ENCODE data around the gene ZCWPW2. TPM values are rescaled to one million over a fixed set of nuclear protein-coding genes. Genes with fewer than 3 reads are reported as not detected.

The ZCWPW2 gene
- total RNA-seq, 6 experiments from 2014 or later = 0.18 to 0.24 (median 0.20) TPM; not detected in 3

DNA sequence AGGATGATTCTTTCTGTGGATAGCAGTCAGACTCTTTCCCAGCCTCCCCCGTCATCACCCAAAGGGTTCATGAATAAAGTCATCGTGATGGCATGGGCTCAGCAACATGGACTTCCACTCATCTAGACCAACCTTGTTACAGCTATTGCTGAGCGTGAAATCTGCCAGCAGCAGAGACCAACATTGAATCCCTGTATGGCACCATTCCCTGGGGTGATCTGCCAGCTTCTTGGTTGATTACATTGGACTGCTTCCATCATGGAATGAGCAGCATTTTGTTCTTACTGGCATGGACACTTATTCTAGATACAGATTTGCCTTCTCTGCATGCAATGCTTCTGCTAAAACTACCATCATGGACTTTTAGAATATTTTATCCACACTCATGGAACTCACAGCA is 195.7 kb downstream of the ZCWPW2 start:
- H3K4me1 ChIP-seq = no peaks in the 10 kb centered on the region
- H3K9me3 ChIP-seq = no peaks in the 10 kb centered on the region
- intact Hi-C loops (cut with DNase I) = no loop called here
- TF ChIP-seq, protein P1, sequence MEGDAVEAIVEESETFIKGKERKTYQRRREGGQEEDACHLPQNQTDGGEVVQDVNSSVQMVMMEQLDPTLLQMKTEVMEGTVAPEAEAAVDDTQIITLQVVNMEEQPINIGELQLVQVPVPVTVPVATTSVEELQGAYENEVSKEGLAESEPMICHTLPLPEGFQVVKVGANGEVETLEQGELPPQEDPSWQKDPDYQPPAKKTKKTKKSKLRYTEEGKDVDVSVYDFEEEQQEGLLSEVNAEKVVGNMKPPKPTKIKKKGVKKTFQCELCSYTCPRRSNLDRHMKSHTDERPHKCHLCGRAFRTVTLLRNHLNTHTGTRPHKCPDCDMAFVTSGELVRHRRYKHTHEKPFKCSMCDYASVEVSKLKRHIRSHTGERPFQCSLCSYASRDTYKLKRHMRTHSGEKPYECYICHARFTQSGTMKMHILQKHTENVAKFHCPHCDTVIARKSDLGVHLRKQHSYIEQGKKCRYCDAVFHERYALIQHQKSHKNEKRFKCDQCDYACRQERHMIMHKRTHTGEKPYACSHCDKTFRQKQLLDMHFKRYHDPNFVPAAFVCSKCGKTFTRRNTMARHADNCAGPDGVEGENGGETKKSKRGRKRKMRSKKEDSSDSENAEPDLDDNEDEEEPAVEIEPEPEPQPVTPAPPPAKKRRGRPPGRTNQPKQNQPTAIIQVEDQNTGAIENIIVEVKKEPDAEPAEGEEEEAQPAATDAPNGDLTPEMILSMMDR (IDR thresholded peaks at IDR 0.05) = no peak
- TF ChIP-seq POLR2A (IDR thresholded peaks at IDR 0.05) = no peak
- H3K27me3 ChIP-seq = no peaks in the 10 kb centered on the region
- no peak overlapping the region for H3K4me3 ChIP-seq
- H3K36me3 ChIP-seq = no peaks in the 10 kb centered on the region
- WGBS (ENCODE audit: insufficient coverage, low coverage, low lambda C conversion rate, missing lambda C conversion rate) = 58% methylated on average over 3 of the region's 3 CpGs
- ATAC-seq (peak in 3 of 4 donors; percentile 14 to 90 (median 40)), DNase-seq (peak in 1 of 3 donors; percentile 70)
- H3K27ac ChIP-seq = no peak overlapping the region

DNA sequence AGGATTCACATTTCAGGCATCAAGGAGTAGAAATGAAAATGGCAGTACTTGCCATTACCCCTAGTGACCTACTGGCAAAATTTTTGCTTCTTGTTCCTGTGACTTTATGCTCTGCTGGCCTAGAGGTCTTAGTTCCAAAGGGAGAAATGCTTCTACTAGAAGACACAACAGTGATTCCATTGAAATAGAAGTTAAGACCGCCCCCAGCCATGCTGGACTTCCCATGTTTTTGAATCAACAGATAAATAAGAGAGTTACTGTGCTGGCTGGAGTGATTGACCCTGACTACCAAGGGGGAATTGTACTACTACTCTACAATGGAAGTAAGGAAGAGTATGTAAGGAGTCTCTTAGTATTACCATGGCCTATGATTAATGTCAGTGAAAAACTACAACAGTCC is 196.3 kb downstream of the ZCWPW2 start:
- H3K27me3 ChIP-seq = no peaks in the 10 kb centered on the region
- no peak overlapping the region for H3K27ac ChIP-seq
- intact Hi-C loops (cut with DNase I) = no loop called here
- no peak for ATAC-seq
- no peaks in the 10 kb centered on the region for H3K36me3 ChIP-seq
- TF ChIP-seq, protein P1 (IDR thresholded peaks at IDR 0.05) = no peak
- TF ChIP-seq POLR2A (IDR thresholded peaks at IDR 0.05) = no peak
- WGBS (ENCODE audit: insufficient coverage, low coverage, low lambda C conversion rate, missing lambda C conversion rate) = 88% methylated on average over 1 of the region's 1 CpG
- no peak for DNase-seq
- H3K4me3 ChIP-seq = no peak overlapping the region
- no peaks in the 10 kb centered on the region for H3K9me3 ChIP-seq
- no peaks in the 10 kb centered on the region for H3K4me1 ChIP-seq

DNA sequence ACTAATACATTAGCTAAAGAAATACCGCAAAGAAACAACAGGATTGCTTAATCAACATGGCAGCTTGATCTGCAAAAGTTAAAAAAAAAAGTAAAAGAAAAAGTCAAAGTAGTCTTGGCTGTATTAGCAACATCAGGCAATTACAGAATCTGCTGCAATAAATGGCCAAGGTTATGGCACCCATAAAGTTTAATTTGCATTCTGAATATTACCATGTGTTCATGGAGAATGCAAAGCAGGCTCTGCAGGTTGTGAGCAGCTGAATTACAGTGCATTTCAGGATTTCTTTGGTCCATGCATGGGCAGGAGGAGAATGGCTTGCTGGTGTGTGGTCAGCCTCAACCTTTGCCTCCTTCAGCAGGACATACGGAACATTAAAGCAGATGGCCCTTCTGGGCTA is 199.2 kb downstream of the ZCWPW2 start:
- no peak for DNase-seq
- 93% methylated on average over 2 of the region's 2 CpGs for WGBS (ENCODE audit: insufficient coverage, low coverage, low lambda C conversion rate, missing lambda C conversion rate)
- intact Hi-C loops (cut with DNase I) = no loop called here
- Histone ChIP-seq H3K27ac (no peak overlapping the region), H3K4me1 (no peaks in the 10 kb centered on the region), H3K27me3 (no peaks in the 10 kb centered on the region), H3K4me3 (no peak overlapping the region), H3K36me3 (no peaks in the 10 kb centered on the region), H3K9me3 (no peaks in the 10 kb centered on the region)
- TF ChIP-seq, protein P1 (IDR thresholded peaks at IDR 0.05) = no peak
- no peak for TF ChIP-seq POLR2A (IDR thresholded peaks at IDR 0.05)
- no peak for ATAC-seq

DNA sequence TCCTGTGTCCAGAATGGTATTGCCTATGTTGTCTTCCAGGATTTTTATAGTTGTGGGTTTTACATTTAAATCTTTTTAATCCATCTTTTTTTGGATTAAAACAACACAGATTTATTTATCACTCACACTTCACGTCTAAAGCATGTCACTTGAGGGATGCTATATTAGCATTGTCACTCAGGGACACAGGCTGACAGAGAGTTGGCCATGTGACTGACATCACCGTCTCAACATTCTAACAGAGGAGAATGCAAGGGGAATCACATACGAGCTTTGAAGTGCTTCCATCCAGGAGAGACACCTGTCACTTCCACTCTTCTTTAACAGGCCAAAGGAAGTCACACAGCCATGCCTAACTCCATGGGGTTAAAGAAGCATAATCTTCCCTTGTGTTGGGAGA is 204.7 kb downstream of the ZCWPW2 start:
- H3K27ac ChIP-seq = no peak overlapping the region
- no peak for DNase-seq
- intact Hi-C loops (cut with DNase I) = no loop called here
- TF ChIP-seq POLR2A (IDR thresholded peaks at IDR 0.05) = no peak
- TF ChIP-seq, protein P1 (IDR thresholded peaks at IDR 0.05) = no peak
- H3K27me3 ChIP-seq = no peaks in the 10 kb centered on the region
- no peak for ATAC-seq
- H3K36me3 ChIP-seq = no peaks in the 10 kb centered on the region
- no peaks in the 10 kb centered on the region for H3K9me3 ChIP-seq
- WGBS (ENCODE audit: insufficient coverage, low coverage, low lambda C conversion rate, missing lambda C conversion rate) = 63% methylated on average over 3 of the region's 3 CpGs
- no peaks in the 10 kb centered on the region for H3K4me1 ChIP-seq
- H3K4me3 ChIP-seq = no peak overlapping the region

DNA sequence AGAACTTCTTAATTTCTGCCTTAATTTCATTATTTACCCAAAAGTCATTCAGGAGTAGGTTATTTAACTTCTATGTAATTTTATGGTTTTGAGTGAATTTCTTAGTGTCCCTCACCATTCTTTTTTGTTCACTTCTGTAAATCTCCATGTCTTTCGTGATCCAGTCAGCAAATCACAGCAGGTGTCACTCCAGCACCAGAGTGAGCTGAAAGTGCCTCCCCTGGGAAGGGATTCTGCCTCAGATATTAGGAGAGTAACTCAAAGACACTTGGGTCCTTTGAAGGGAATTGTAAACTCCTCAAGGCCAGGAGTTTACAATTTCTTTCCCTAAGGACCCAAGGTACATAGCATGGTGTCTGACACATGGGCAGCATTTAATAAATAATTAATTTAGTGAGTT is 207.7 kb downstream of the ZCWPW2 start:
- Histone ChIP-seq H3K4me1 (no peaks in the 10 kb centered on the region), H3K4me3 (no peak overlapping the region), H3K27me3 (no peaks in the 10 kb centered on the region), H3K36me3 (no peaks in the 10 kb centered on the region), H3K27ac (no peak overlapping the region), H3K9me3 (no peaks in the 10 kb centered on the region)
- no peak for TF ChIP-seq POLR2A (IDR thresholded peaks at IDR 0.05)
- TF ChIP-seq, protein P1 (IDR thresholded peaks at IDR 0.05) = no peak
- ATAC-seq (no peak), DNase-seq (no peak)
- WGBS (ENCODE audit: insufficient coverage, low coverage, low lambda C conversion rate, missing lambda C conversion rate) = 43% methylated on average over 1 of the region's 1 CpG
- intact Hi-C loops (cut with DNase I) = no loop called here
